ENCODE results near the gene FAM107B.

The FAM107B gene

DNA sequence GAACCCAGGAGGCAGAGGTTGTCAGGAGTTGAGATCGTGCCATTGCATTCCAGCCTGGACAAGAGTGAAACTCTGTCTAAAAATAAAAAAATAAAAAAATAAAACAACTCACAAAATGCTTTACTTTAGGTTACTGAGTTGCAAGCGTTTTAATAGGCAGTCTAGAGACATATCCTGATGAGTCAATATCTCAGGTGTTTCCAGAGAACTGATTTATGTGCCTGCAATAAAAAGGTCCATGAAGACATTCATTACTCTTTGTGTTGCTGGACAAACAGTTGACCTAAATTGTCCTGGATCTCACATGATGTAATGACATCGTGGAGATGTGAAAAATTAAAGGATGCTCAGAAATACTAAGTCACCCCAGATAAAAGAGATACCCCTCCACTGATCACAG lies 31.6 kb upstream of the FAM107B start:
- Histone ChIP-seq H3K36me3 (no peaks in the 10 kb centered on the region), H3K27me3 (no peaks in the 10 kb centered on the region), H3K27ac (no peak overlapping the region), H3K4me1 (ENCODE audit: control insufficient read depth in 1 of 2, insufficient read depth in 1 of 2, low read depth in 1 of 2, low read length in 1 of 2) (peaks cover 3 to 6% of the 10 kb centered on the region in 2 experiments), H3K9me3 (no peaks in the 10 kb centered on the region), H3K4me3 (ENCODE audit: low read depth in 1 of 2, low read length in 1 of 2) (no peak overlapping the region)
- TF ChIP-seq, protein P1, sequence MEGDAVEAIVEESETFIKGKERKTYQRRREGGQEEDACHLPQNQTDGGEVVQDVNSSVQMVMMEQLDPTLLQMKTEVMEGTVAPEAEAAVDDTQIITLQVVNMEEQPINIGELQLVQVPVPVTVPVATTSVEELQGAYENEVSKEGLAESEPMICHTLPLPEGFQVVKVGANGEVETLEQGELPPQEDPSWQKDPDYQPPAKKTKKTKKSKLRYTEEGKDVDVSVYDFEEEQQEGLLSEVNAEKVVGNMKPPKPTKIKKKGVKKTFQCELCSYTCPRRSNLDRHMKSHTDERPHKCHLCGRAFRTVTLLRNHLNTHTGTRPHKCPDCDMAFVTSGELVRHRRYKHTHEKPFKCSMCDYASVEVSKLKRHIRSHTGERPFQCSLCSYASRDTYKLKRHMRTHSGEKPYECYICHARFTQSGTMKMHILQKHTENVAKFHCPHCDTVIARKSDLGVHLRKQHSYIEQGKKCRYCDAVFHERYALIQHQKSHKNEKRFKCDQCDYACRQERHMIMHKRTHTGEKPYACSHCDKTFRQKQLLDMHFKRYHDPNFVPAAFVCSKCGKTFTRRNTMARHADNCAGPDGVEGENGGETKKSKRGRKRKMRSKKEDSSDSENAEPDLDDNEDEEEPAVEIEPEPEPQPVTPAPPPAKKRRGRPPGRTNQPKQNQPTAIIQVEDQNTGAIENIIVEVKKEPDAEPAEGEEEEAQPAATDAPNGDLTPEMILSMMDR (IDR thresholded peaks at IDR 0.05) = no peak

DNA sequence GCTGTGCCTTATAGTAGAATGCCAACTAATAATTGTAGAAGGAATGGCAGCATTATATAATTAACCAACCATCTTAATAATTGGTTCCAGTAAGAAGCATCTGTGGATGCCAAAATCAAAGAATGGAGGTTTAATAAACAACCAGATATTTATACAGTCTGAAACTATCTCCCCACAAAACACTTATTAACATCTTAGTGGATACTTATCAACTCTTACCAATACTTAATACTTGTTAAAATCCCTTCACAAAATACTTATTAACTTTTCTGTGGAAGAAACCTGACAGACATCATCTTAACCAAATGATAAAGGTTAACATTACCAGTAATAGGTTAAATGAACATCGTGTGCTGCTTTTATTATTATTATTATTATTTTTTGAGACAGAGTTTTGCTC lies 29.1 kb upstream of the FAM107B start:
- Histone ChIP-seq H3K4me1 (ENCODE audit: control insufficient read depth in 1 of 2, insufficient read depth in 1 of 2, low read depth in 1 of 2, low read length in 1 of 2) (no peaks in the 10 kb centered on the region), H3K36me3 (no peaks in the 10 kb centered on the region), H3K4me3 (ENCODE audit: low read depth in 1 of 2, low read length in 1 of 2) (no peak overlapping the region), H3K9me3 (no peaks in the 10 kb centered on the region), H3K27me3 (no peaks in the 10 kb centered on the region), H3K27ac (no peak overlapping the region)
- TF ChIP-seq, protein P1 (IDR thresholded peaks at IDR 0.05) = no peak

DNA sequence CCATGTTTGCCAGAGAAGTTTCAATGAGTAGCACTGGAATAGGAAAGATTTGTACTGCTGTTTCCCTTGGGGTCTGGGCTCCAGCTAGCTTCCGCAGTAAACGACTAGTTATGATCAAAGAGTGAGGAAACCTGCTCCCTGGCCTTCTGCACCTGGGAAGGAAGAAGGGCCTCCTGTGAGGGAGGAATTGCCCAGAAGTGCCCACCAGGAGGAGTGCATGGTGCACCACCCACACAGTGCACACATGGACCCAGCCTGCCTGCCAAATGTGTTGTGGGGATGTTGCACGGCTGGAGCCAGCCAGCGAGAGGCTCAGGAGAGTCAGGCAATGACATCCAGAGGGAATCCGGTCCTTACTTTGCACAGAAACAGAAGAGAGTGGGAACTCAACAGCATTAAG lies 27.0 kb upstream of the FAM107B start:
- Histone ChIP-seq H3K27ac (no peak overlapping the region), H3K27me3 (no peaks in the 10 kb centered on the region), H3K9me3 (no peaks in the 10 kb centered on the region), H3K36me3 (no peaks in the 10 kb centered on the region), H3K4me3 (ENCODE audit: low read depth in 1 of 2, low read length in 1 of 2) (no peak overlapping the region), H3K4me1 (ENCODE audit: control insufficient read depth in 1 of 2, insufficient read depth in 1 of 2, low read depth in 1 of 2, low read length in 1 of 2) (no peaks in the 10 kb centered on the region)
- TF ChIP-seq, protein P1 (IDR thresholded peaks at IDR 0.05) = no peak

DNA sequence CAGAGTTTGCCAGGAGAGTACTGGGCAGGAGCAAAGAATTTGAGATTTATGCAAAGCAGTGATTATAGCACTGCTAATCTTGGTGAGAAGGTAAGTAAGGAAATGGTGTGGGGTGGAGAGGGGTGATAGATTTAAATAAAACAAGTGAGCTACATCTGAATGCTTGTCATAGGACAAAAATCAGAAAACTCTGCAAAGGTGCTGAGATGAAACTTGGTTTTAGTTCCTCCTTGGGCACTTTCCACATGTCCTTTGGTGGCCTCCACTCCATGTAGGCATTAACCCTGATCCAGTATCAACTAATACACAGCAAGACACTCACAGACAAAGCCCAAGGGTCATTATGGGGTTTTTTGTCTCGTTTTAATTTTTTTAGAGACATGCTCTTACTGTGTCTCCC lies 25.7 kb upstream of the FAM107B start:
- TF ChIP-seq, protein P1 (IDR thresholded peaks at IDR 0.05) = no peak
- no peaks in the 10 kb centered on the region for H3K27me3 ChIP-seq
- H3K4me1 ChIP-seq (ENCODE audit: control insufficient read depth in 1 of 2, insufficient read depth in 1 of 2, low read depth in 1 of 2, low read length in 1 of 2) = no peaks in the 10 kb centered on the region
- H3K27ac ChIP-seq = no peak overlapping the region
- H3K36me3 ChIP-seq = no peaks in the 10 kb centered on the region
- no peaks in the 10 kb centered on the region for H3K9me3 ChIP-seq
- H3K4me3 ChIP-seq (ENCODE audit: low read depth in 1 of 2, low read length in 1 of 2) = no peak overlapping the region

DNA sequence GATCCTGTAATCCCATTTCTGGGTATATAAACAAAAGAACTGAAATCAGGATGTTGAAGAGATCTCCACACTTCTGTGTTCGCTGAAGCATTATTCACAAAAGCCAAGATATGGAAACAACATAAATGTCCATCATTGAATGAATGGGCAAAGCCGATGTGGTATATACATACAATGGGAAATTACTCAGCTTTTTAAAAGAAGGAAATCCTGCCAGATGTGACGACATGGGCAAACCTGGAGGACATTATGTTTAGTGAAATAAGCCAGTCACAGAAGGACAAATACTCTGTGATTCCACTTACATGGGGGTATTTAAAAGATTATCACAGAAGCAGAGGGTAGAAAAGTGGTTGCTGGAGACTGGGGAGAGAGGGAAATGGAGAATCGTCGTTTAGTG lies 23.9 kb upstream of the FAM107B start:
- H3K4me3 ChIP-seq (ENCODE audit: low read depth in 1 of 2, low read length in 1 of 2) = no peak overlapping the region
- H3K9me3 ChIP-seq = no peaks in the 10 kb centered on the region
- H3K36me3 ChIP-seq = no peaks in the 10 kb centered on the region
- TF ChIP-seq, protein P1 (IDR thresholded peaks at IDR 0.05) = no peak
- H3K27ac ChIP-seq = no peak overlapping the region
- H3K4me1 ChIP-seq (ENCODE audit: control insufficient read depth in 1 of 2, insufficient read depth in 1 of 2, low read depth in 1 of 2, low read length in 1 of 2) = no peaks in the 10 kb centered on the region
- H3K27me3 ChIP-seq = no peaks in the 10 kb centered on the region

DNA sequence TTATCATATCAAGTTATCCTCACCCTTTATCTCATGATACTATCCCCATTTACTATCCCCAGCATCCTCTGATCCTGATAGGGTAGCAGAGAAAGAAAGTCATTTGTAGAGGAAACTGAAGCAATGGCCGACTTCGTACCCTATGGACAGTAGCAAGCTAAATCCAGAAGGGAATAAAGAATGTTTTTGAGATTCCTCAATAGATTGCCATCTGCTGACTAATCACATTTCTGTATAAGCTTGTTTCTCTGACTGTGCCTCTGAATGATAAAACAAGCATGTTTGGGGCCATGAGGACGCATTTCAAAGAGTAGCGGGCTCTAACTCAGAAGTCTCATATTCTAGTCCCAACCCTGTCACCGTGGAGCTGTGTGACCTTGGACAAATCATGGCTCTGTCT lies 13.2 kb upstream of the FAM107B start:
- H3K4me3 ChIP-seq (ENCODE audit: low read depth in 1 of 2, low read length in 1 of 2) = no peak overlapping the region
- no peaks in the 10 kb centered on the region for H3K9me3 ChIP-seq
- H3K27me3 ChIP-seq = no peaks in the 10 kb centered on the region
- TF ChIP-seq, protein P1 (IDR thresholded peaks at IDR 0.05) = no peak
- no peaks in the 10 kb centered on the region for H3K36me3 ChIP-seq
- no peaks in the 10 kb centered on the region for H3K4me1 ChIP-seq (ENCODE audit: control insufficient read depth in 1 of 2, insufficient read depth in 1 of 2, low read depth in 1 of 2, low read length in 1 of 2)
- no peak overlapping the region for H3K27ac ChIP-seq
